SH-SY5Y (cell line): Measurements from ENCODE around the gene MSH5.

Experiments
- GATA2 ChIP-seq: IDR thresholded peaks from 2 replicates; pipeline ENCODE4 v1.6.1; 2011; ENCODE audit warnings: mild to moderate bottlenecking, low read depth, low read length
- GATA3 ChIP-seq: IDR thresholded peaks from 2 replicates; pipeline ENCODE4 v1.6.1; 2011; ENCODE audit warnings: low read depth, mild to moderate bottlenecking, low read length, moderate library complexity

MSH5 gene

GRCh38 chr6:31750411-31751022 is 10.7 kb downstream of the MSH5 start:
- TF ChIP-seq GATA3 (no peak), GATA2 (no peak)

- TF ChIP-seq GATA3 = no peak
Observed at GRCh38 chr6:31752739-31753319, 13.0 kb downstream of the MSH5 start.

- TF ChIP-seq GATA2 = no peak
- TF ChIP-seq GATA3 = no peak
Observed at GRCh38 chr6:31758281-31758680, 18.5 kb downstream of the MSH5 start.

GRCh38 chr6:31760790-31761189 is 21.0 kb downstream of the MSH5 start:
- TF ChIP-seq GATA3 = no peak
- TF ChIP-seq GATA2 = no peak

- TF ChIP-seq GATA3 (no peak), GATA2 (no peak)
Observed at GRCh38 chr6:31761343-31761742, 21.5 kb downstream of the MSH5 start.

- no peak for TF ChIP-seq GATA2
- TF ChIP-seq GATA3 = no peak
Observed at GRCh38 chr6:31762356-31762755, 22.6 kb downstream of the MSH5 start, which contains the start of gene SAPCD1. Gene SAPCD1 (plus strand): TSS chr6:31762656. CDS start chr6:31763055, 399 bp downstream.

GRCh38 chr6:31762878-31763618 is 23.2 kb downstream of the MSH5 start:
- TF ChIP-seq GATA2 (no peak), GATA3 (no peak)

GRCh38 chr6:31763619-31763940 is 23.8 kb downstream of the MSH5 start:
- TF ChIP-seq GATA3 (no peak), GATA2 (no peak)

- TF ChIP-seq GATA2 (no peak), GATA3 (no peak)
Observed at GRCh38 chr6:31764198-31764597, 24.4 kb downstream of the MSH5 start.

GRCh38 chr6:31765559-31765909 is 25.7 kb downstream of the MSH5 start:
- no peak for TF ChIP-seq GATA3
- no peak for TF ChIP-seq GATA2

GRCh38 chr6:31765910-31766794 is 26.3 kb downstream of the MSH5 start:
- TF ChIP-seq GATA2 = no peak
- TF ChIP-seq GATA3 = no peak

- no peak for TF ChIP-seq GATA3
- no peak for TF ChIP-seq GATA2
Observed at GRCh38 chr6:31767096-31767645, 27.4 kb downstream of the MSH5 start.

GRCh38 chr6:31768363-31769257 is 28.8 kb downstream of the MSH5 start:
- TF ChIP-seq GATA3 (no peak), GATA2 (no peak)
